Measurements from ENCODE around the gene CYP26C1. TPM values are rescaled to one million over a fixed set of nuclear protein-coding genes. Genes with fewer than 3 reads are reported as not detected.

The CYP26C1 gene
- total RNA-seq, 2 experiments from 2014 or later, result 0.15 to 0.19 TPM

GRCh38 chr10:93088466-93088865 lies 27.9 kb downstream of the CYP26C1 start:
- Histone ChIP-seq H3K9me2 (ENCODE audit: insufficient read depth, low read length) (no peaks in the 10 kb centered on the region), H3K4me1 (ENCODE audit: insufficient read depth, low read length, poor library complexity, severe bottlenecking) (no peaks in the 10 kb centered on the region), H3K4me2 (ENCODE audit: low read length) (no peak overlapping the region), H3K4me3 (ENCODE audit: low read depth, low read length, poor library complexity, severe bottlenecking) (no peak overlapping the region), H3K36me3 (ENCODE audit: insufficient read depth, low read length) (no peaks in the 10 kb centered on the region), H4K20me1 (ENCODE audit: insufficient read depth, low read length) (no peaks in the 10 kb centered on the region), H3K9me3 (ENCODE audit: low read length) (no peaks in the 10 kb centered on the region), H3K79me2 (ENCODE audit: insufficient read depth, low read depth, low read length) (no peaks in the 10 kb centered on the region), H2AFZ (ENCODE audit: low read length) (no peak overlapping the region), H3K27ac (ENCODE audit: low read depth, low read length, poor library complexity, severe bottlenecking) (no peak overlapping the region)
- ChIA-PET POLR2A (interaction anchor here (0.8 to 1.1 kb wide), 2 partner anchors 9 to 19 kb away, joined by 3 read pairs; no protein-coding TSS in a partner anchor), CTCF (ENCODE audit: unreplicated experiment) (no interaction called here)
- DNase-seq (ENCODE audit: low spot score), result no peak
- BruUV-seq (replicated peaks), result no TSS peak
- intact Hi-C loops (cut with micrococcal nuclease; ENCODE audit: unreplicated experiment), result no loop called here
- TF ChIP-seq CTCF (conservative IDR thresholded peaks at IDR 0.05; ENCODE audit: low read length) (no peak), EZH2phosphoT487 (IDR thresholded peaks at IDR 0.05; ENCODE audit: borderline replicate concordance, low read depth, low read length) (no peak)

DNA sequence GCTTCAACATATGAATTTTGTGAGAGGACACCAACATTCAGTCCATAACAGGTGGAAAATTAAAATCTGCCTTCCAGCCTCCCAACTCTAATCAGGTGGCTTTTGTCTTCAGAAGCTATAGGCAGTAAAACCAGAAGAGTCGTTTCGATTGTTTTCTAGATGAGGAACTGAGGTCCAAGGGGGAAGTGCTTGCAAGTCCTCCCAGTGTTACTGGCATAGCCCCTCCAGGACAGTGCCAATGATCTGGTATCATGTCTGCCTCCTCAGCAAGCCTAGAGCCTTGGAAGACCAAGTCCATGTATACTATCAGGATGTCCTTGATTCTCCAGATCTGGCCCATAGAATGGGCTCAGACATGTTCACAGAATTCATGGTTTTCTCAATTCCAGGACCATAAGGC lies 30.0 kb downstream of the CYP26C1 start:
- intact Hi-C loops (cut with micrococcal nuclease; ENCODE audit: unreplicated experiment), result no loop called here
- H3K36me3 ChIP-seq (ENCODE audit: insufficient read depth, low read length), result no peaks in the 10 kb centered on the region
- no peaks in the 10 kb centered on the region for H3K9me3 ChIP-seq (ENCODE audit: low read length)
- no peaks in the 10 kb centered on the region for H3K9me2 ChIP-seq (ENCODE audit: insufficient read depth, low read length)
- ChIA-PET CTCF (ENCODE audit: unreplicated experiment) (no interaction called here), POLR2A (interaction anchor here (0.5 to 0.7 kb wide), 3 partner anchors 69 to 995 kb away, joined by 3 read pairs; no protein-coding TSS in a partner anchor)
- H4K20me1 ChIP-seq (ENCODE audit: insufficient read depth, low read length), result no peaks in the 10 kb centered on the region
- no peak overlapping the region for H3K4me3 ChIP-seq (ENCODE audit: low read depth, low read length, poor library complexity, severe bottlenecking)
- no peak overlapping the region for H2AFZ ChIP-seq (ENCODE audit: low read length)
- no peak for DNase-seq (ENCODE audit: low spot score)
- no TSS peak for BruUV-seq (replicated peaks)
- H3K27ac ChIP-seq (ENCODE audit: low read depth, low read length, poor library complexity, severe bottlenecking), result no peak overlapping the region
- H3K79me2 ChIP-seq (ENCODE audit: insufficient read depth, low read depth, low read length), result no peaks in the 10 kb centered on the region
- TF ChIP-seq EZH2phosphoT487 (IDR thresholded peaks at IDR 0.05; ENCODE audit: borderline replicate concordance, low read depth, low read length) (no peak), CTCF (conservative IDR thresholded peaks at IDR 0.05; ENCODE audit: low read length) (no peak)
- H3K4me2 ChIP-seq (ENCODE audit: low read length), result no peak overlapping the region
- no peaks in the 10 kb centered on the region for H3K4me1 ChIP-seq (ENCODE audit: insufficient read depth, low read length, poor library complexity, severe bottlenecking)

- Histone ChIP-seq H3K4me2 (ENCODE audit: low read length) (no peak overlapping the region), H3K79me2 (ENCODE audit: insufficient read depth, low read depth, low read length) (no peaks in the 10 kb centered on the region), H3K9me3 (ENCODE audit: low read length) (no peaks in the 10 kb centered on the region), H3K4me3 (ENCODE audit: low read depth, low read length, poor library complexity, severe bottlenecking) (no peak overlapping the region), H2AFZ (ENCODE audit: low read length) (no peak overlapping the region), H3K27ac (ENCODE audit: low read depth, low read length, poor library complexity, severe bottlenecking) (no peak overlapping the region), H4K20me1 (ENCODE audit: insufficient read depth, low read length) (no peaks in the 10 kb centered on the region), H3K9me2 (ENCODE audit: insufficient read depth, low read length) (no peaks in the 10 kb centered on the region), H3K36me3 (ENCODE audit: insufficient read depth, low read length) (no peaks in the 10 kb centered on the region), H3K4me1 (ENCODE audit: insufficient read depth, low read length, poor library complexity, severe bottlenecking) (no peaks in the 10 kb centered on the region)
- BruUV-seq (replicated peaks), result no TSS peak
- no peak for DNase-seq (ENCODE audit: low spot score)
- intact Hi-C loops (cut with micrococcal nuclease; ENCODE audit: unreplicated experiment), result no loop called here
- TF ChIP-seq CTCF (conservative IDR thresholded peaks at IDR 0.05; ENCODE audit: low read length) (no peak), EZH2phosphoT487 (IDR thresholded peaks at IDR 0.05; ENCODE audit: borderline replicate concordance, low read depth, low read length) (no peak)
- ChIA-PET CTCF (ENCODE audit: unreplicated experiment) (no interaction called here), POLR2A (interaction anchor here (0.6 kb wide), 1 partner anchor 68 kb away, joined by 3 read pairs; no protein-coding TSS in a partner anchor)
Measured at GRCh38 chr10:93091960-93092359, 31.4 kb downstream of the CYP26C1 start.

All from OCI-LY7 (cell line).